Forelimb muscle (tissue), 1 donor: Measurements from ENCODE around the gene PIK3R6. TPM values are rescaled to one million over a fixed set of nuclear protein-coding genes. Genes with fewer than 3 reads are reported as not detected.
A peak's percentile ranks its signal among the peaks of the same experiment; 100 is the strongest.

ENCODE experiments used
- DNase-seq: peaks from one replicate; pipeline ENCODE4 v3.0.0-alpha.2; 2013; ENCODE audit warnings: low read depth
- polyA plus RNA-seq: library from polyadenylated mRNA; unstranded; fragments of 120-200 nt; gene quantifications from one replicate; pipeline ENCODE4 v1.2.1, GENCODE V29; 2013; ENCODE audit not compliant: insufficient read length

The PIK3R6 gene
- polyA plus RNA-seq, result 4.3 TPM

GRCh38 chr17:8867361-8867981 is at the start of gene PIK3R6:
TSS of gene PIK3R6 (minus strand) at chr17:8867674. CDS start at chr17:8849794, 17,880 bp downstream.
- DNase-seq, result no peak

GRCh38 chr17:8916466-8916865 is 49.0 kb upstream of the PIK3R6 start:
- DNase-seq, result no peak

- no peak for DNase-seq
These were observed 47.1 kb upstream of the PIK3R6 start for GRCh38 chr17:8914554-8914953.

GRCh38 chr17:8913879-8914278 is 46.4 kb upstream of the PIK3R6 start:
- DNase-seq, result no peak

GRCh38 chr17:8913091-8913490 is 45.6 kb upstream of the PIK3R6 start:
- no peak for DNase-seq

GRCh38 chr17:8912084-8912981 is 44.9 kb upstream of the PIK3R6 start:
- no peak for DNase-seq

GRCh38 chr17:8910969-8911604 is 43.6 kb upstream of the PIK3R6 start:
- DNase-seq, result no peak

- no peak for DNase-seq
These were observed 42.3 kb upstream of the PIK3R6 start for GRCh38 chr17:8909586-8910270.

GRCh38 chr17:8905331-8905730 is 37.9 kb upstream of the PIK3R6 start:
- no peak for DNase-seq

GRCh38 chr17:8904686-8905085 is 37.2 kb upstream of the PIK3R6 start:
- DNase-seq, result no peak

- no peak for DNase-seq
These were observed 36.7 kb upstream of the PIK3R6 start for GRCh38 chr17:8904201-8904600.

GRCh38 chr17:8900626-8901585 is 33.4 kb upstream of the PIK3R6 start:
- no peak for DNase-seq

- DNase-seq, result no peak
These were observed 32.7 kb upstream of the PIK3R6 start for GRCh38 chr17:8900207-8900606.

GRCh38 chr17:8898636-8899035 is 31.2 kb upstream of the PIK3R6 start:
- no peak for DNase-seq

- no peak for DNase-seq
These were observed 30.7 kb upstream of the PIK3R6 start for GRCh38 chr17:8898126-8898525.

- DNase-seq, result no peak
These were observed 29.5 kb upstream of the PIK3R6 start for GRCh38 chr17:8896641-8897635.

- no peak for DNase-seq
These were observed 28.6 kb upstream of the PIK3R6 start for GRCh38 chr17:8896087-8896486.

GRCh38 chr17:8894673-8895578 is 27.5 kb upstream of the PIK3R6 start:
- DNase-seq, result peak; percentile 47
